Neuronal stem cell (in vitro differentiated cells): ENCODE measurements around the gene TBC1D5. TPM values are rescaled to one million over a fixed set of nuclear protein-coding genes. Genes with fewer than 3 reads are reported as not detected.

Experiments
- DNase-seq: peaks from one replicate; pipeline ENCODE4 v3.0.0-alpha.2; 2013; ENCODE audit warnings: low spot score
- H2AFZ ChIP-seq: one replicate; pipeline ENCODE4 v1.6.1; 2013; ENCODE audit warnings: mild to moderate bottlenecking, low read length, inconsistent platforms
- H2AK5ac ChIP-seq: 2 replicates; pipeline ENCODE4 v1.6.1; 2013; ENCODE audit warnings: low read depth, mild to moderate bottlenecking, inconsistent platforms, low read length, moderate library complexity, mixed read lengths
- H2BK120ac ChIP-seq: 2 replicates; pipeline ENCODE4 v1.6.1; 2013; ENCODE audit warnings: low read depth, mild to moderate bottlenecking, inconsistent platforms, low read length, moderate library complexity, mixed read lengths
- H2BK12ac ChIP-seq: one replicate; pipeline ENCODE4 v1.6.1; 2013; ENCODE audit warnings: low read length, inconsistent platforms
- H2BK15ac ChIP-seq: 2 replicates; pipeline ENCODE4 v1.6.1; 2013; ENCODE audit warnings: mild to moderate bottlenecking, low read length, inconsistent platforms, mixed read lengths
- H2BK5ac ChIP-seq: one replicate; pipeline ENCODE4 v1.6.1; 2013; ENCODE audit warnings: inconsistent platforms, mild to moderate bottlenecking, low read length, moderate library complexity
- H3K14ac ChIP-seq: one replicate; pipeline ENCODE4 v1.6.1; 2013; ENCODE audit warnings: low read length, inconsistent platforms
- H3K18ac ChIP-seq: 2 replicates; pipeline ENCODE4 v1.6.1; 2013; ENCODE audit warnings: low read length, inconsistent platforms
- H3K23ac ChIP-seq: 2 replicates; pipeline ENCODE4 v1.6.1; 2013; ENCODE audit warnings: low read depth, mild to moderate bottlenecking, mixed read lengths, low read length, inconsistent platforms; ENCODE audit not compliant: poor library complexity
- H3K27ac ChIP-seq: replicated peaks from 3 replicates; pipeline ENCODE4 v1.5.1; 2013; ENCODE audit warnings: low read length, inconsistent platforms
- H3K27me3 ChIP-seq, 3 experiments: 2 replicates each; pipeline ENCODE4 v1.6.1; 2013; ENCODE audit warnings: low read length in 3 of 3, mild to moderate bottlenecking in 2 of 3, inconsistent platforms in 1 of 3, low read depth in 1 of 3, mixed read lengths in 1 of 3, moderate library complexity in 1 of 3; ENCODE audit not compliant: control insufficient read depth in 3 of 3, insufficient read depth in 3 of 3
- H3K36me3 ChIP-seq, 2 donors: replicated peaks in 1 of 2; 2 replicates each; pipeline ENCODE4 v1.6.1; 2013; ENCODE audit warnings: low read length in 2 of 2; ENCODE audit not compliant: control insufficient read depth in 2 of 2, insufficient read depth in 2 of 2
- H3K4ac ChIP-seq: 2 replicates; pipeline ENCODE4 v1.6.1; 2013; ENCODE audit warnings: inconsistent platforms, mild to moderate bottlenecking, low read length, moderate library complexity
- H3K4me1 ChIP-seq, 2 donors: 1 replicate in 1 of 2; 2 replicates in 1 of 2; pipeline ENCODE4 v1.6.1; 2013; ENCODE audit warnings: low read length in 2 of 2, low read depth in 1 of 2; ENCODE audit not compliant: control insufficient read depth in 2 of 2, insufficient read depth in 1 of 2
- H3K4me2 ChIP-seq: one replicate; pipeline ENCODE4 v1.6.1; 2013; ENCODE audit warnings: mild to moderate bottlenecking, low read length, inconsistent platforms; ENCODE audit not compliant: insufficient read depth, poor library complexity, severe bottlenecking
- H3K4me3 ChIP-seq, 2 donors: 2 replicates each; pipeline ENCODE4 v1.5.1; 2013; ENCODE audit warnings: low read length in 2 of 2, mild to moderate bottlenecking in 2 of 2, inconsistent platforms in 1 of 2, moderate library complexity in 1 of 2
- H3K79me1 ChIP-seq: one replicate; pipeline ENCODE4 v1.6.1; 2013; ENCODE audit warnings: low read depth, mild to moderate bottlenecking, inconsistent platforms, low read length, moderate library complexity
- H3K9ac ChIP-seq: one replicate; pipeline ENCODE4 v1.6.1; 2013; ENCODE audit warnings: mild to moderate bottlenecking, low read depth, low read length, inconsistent platforms; ENCODE audit not compliant: poor library complexity
- H3K9me3 ChIP-seq, 2 donors: replicated peaks in 1 of 2; 2 replicates each; pipeline versions ENCODE3 to v1.6.1; 2013; ENCODE audit warnings: low read length in 2 of 2, mild to moderate bottlenecking in 2 of 2, inconsistent platforms in 1 of 2, low read depth in 1 of 2, mixed read lengths in 1 of 2, moderate library complexity in 1 of 2; ENCODE audit not compliant: control insufficient read depth in 2 of 2, insufficient read depth in 1 of 2
- H4K8ac ChIP-seq: one replicate; pipeline ENCODE4 v1.6.1; 2013; ENCODE audit warnings: low read depth, mild to moderate bottlenecking, inconsistent platforms, low read length, moderate library complexity
- H4K91ac ChIP-seq: one replicate; pipeline ENCODE4 v1.6.1; 2013; ENCODE audit warnings: low read length, low read depth, mild to moderate bottlenecking, inconsistent platforms; ENCODE audit not compliant: poor library complexity
- WGBS, 2 donors: extraction: QIAGEN DNeasy Blood & Tissue Kit; methylation state at CpG; one replicate each; pipeline ENCODE4 v1.1.7; 2013; ENCODE audit warnings: missing lambda C conversion rate in 2 of 2, mixed read lengths in 1 of 2; ENCODE audit not compliant: insufficient read length in 2 of 2, insufficient replicate concordance in 1 of 2; ENCODE audit errors: extremely low coverage in 2 of 2; 5-methylcytosine and 5-hydroxymethylcytosine counted together
- small RNA-seq: library from polyadenylated mRNA; stranded (forward); fragments of <200 nt; extraction: miRNeasy Mini kit (QIAGEN cat#:217004); gene quantifications from one replicate; pipeline ENCODE3, GENCODE V24; 2013; ENCODE audit not compliant: insufficient read depth

TBC1D5 gene

GRCh38 chr3:17110660-17111396 is 631.6 kb downstream of the TBC1D5 start:
- no peak overlapping the region for H4K8ac ChIP-seq
- no peak overlapping the region for H2BK120ac ChIP-seq
- no peak overlapping the region for H2BK12ac ChIP-seq
- H3K9me3 ChIP-seq: no peaks in the 10 kb centered on the region
- H2AFZ ChIP-seq: no peak overlapping the region
- H4K91ac ChIP-seq: no peak overlapping the region
- peak overlapping the region; percentile 35 for H3K18ac ChIP-seq
- no peak overlapping the region for H3K4me3 ChIP-seq
- no peak overlapping the region for H3K4me2 ChIP-seq
- WGBS, 2 donors: no CpG with 5 or more reads among the region's 8 CpGs
- no peak overlapping the region for H3K27ac ChIP-seq
- no peaks in the 10 kb centered on the region for H3K27me3 ChIP-seq
- H2BK15ac ChIP-seq: no peak overlapping the region
- H3K4me1 ChIP-seq: no peaks in the 10 kb centered on the region
- H3K9ac ChIP-seq: no peak overlapping the region
- no peaks in the 10 kb centered on the region for H3K36me3 ChIP-seq
- H3K23ac ChIP-seq: no peak overlapping the region
- no peak overlapping the region for H2AK5ac ChIP-seq
- H2BK5ac ChIP-seq: no peak overlapping the region
- no peaks in the 10 kb centered on the region for H3K79me1 ChIP-seq
- DNase-seq: no peak
- no peak overlapping the region for H3K4ac ChIP-seq
- H3K14ac ChIP-seq: no peak overlapping the region

Small RNAs within 50 kb of the gene (small RNA-seq; reads per million reads assigned to genes)
- not detected for gene AC104451.1
- gene RNU7-10P: not detected
